Left lung (tissue), 10 donors: ENCODE measurements around the gene STK40. TPM values are rescaled to one million over a fixed set of nuclear protein-coding genes. Genes with fewer than 3 reads are reported as not detected.
A peak's percentile ranks its signal among the peaks of the same experiment; 100 is the strongest.

Source experiments
- ATAC-seq: fragments of 200-7000 bp; cut with Tn5 transposase; one replicate; pipeline ENCODE4 v1.9.1; 2020; ENCODE audit warnings: moderate library complexity
- DNase-seq, 4 donors: peaks; one replicate each; pipeline ENCODE4 v3.0.0-alpha.2; 2013 to 2020
- H3K27ac ChIP-seq, 2 donors: fragments of 200-600 bp; sonication (generic) in 1 of 2; one replicate each; pipeline versions ENCODE4 v1.5.0 to v1.8.0; 2020 to 2021
- H3K27me3 ChIP-seq, 2 donors: fragments of 200-600 bp; sonication (generic) in 1 of 2; one replicate each; pipeline versions ENCODE4 v1.5.0 to v1.8.0; 2020 to 2021
- H3K36me3 ChIP-seq, 2 donors: fragments of 200-600 bp; sonication (generic) in 1 of 2; one replicate each; pipeline versions ENCODE4 v1.5.0 to v1.8.0; 2020 to 2021
- H3K4me1 ChIP-seq, 2 donors: fragments of 200-600 bp; one replicate each; pipeline ENCODE4 v1.8.0; 2021
- H3K4me3 ChIP-seq, 2 donors: fragments of 200-600 bp; sonication (generic) in 1 of 2; one replicate each; pipeline versions ENCODE4 v1.5.0 to v1.8.0; 2020 to 2021; ENCODE audit warnings: mild to moderate bottlenecking in 1 of 2
- H3K9me3 ChIP-seq, 2 donors: fragments of 200-600 bp; sonication (generic) in 1 of 2; one replicate each; pipeline versions ENCODE4 v1.5.0 to v1.8.0; 2020 to 2021
- intact Hi-C, 2 donors: fragments of 100-400 bp; cut with DNase I; formaldehyde crosslinking; loops; one replicate each; pipeline versions ENCODE4 v1.11.2 to v1.14.2; 2022
- polyA plus RNA-seq, 6 donors: library from polyadenylated mRNA; unstranded; fragments of 120-200 nt; gene quantifications; one replicate each; pipeline ENCODE4 v1.2.1, GENCODE V29; 2013; ENCODE audit not compliant: insufficient read length in 6 of 6
- total RNA-seq, 2 donors: library from RNA; stranded (reverse); fragmentation: NEBNext Ultra II Directional; extraction: Animal tissue kit (Norgen Biotek cat#: 25700); gene quantifications; one replicate each; pipeline ENCODE4 v1.2.1, GENCODE V29; 2021
- TF ChIP-seq, protein P1 (sequence below), 2 donors: fragments of 200-600 bp; sonication (generic) in 1 of 2; IDR thresholded peaks; one replicate each; pipeline versions ENCODE4 v1.5.0 to v1.8.0; 2021; ENCODE audit warnings: antibody characterized with exemption in 2 of 2
- donor health status: DM: no; HTN: yes; CAD: no.
- donor health status: DM: no; HTN: no; CAD: no.

Gene STK40
- total and polyA plus RNA-seq, 8 donors: 29.3 to 97.7 (median 35.7) TPM

DNA sequence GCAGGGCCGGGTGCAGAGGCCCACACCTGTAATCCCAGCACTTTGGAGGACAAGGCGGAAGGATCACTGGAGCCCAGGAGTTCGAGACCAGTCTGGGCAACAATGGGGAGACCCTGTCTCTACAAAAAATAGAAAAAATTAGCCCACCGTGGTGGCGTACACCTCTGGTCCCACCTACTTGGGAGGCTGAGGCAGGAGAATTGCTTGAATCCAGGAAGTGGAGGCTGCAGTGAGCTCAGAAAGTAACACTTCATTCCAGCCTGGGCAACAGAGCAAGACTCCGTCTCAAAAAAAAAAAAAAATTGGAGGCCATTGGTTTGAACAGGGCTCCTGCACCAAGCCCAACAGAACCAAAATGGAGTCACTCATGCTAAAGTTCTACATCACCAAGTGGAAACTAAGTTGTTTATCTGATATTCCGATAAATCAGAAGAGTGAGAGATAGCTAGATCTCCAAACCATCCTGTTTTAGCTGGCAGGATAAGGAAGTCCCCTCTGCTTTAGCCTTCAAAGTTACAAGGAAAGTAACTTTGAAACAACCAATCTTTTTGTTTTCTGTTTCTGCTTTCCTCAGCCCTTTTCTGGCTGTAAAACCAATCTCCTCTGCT lies 12.8 kb upstream of the STK40 start:
- Histone ChIP-seq H3K36me3 (peaks cover 0 to 6% of the 10 kb centered on the region in 2 donors), H3K9me3 (no peaks in the 10 kb centered on the region), H3K27me3 (no peaks in the 10 kb centered on the region), H3K4me1 (peaks cover 4 to 45% of the 10 kb centered on the region in 2 donors), H3K4me3 (no peak overlapping the region), H3K27ac (peak overlapping the region; percentile 92 to 96)
- ATAC-seq (no peak), DNase-seq (no peak)
- TF ChIP-seq, protein P1, sequence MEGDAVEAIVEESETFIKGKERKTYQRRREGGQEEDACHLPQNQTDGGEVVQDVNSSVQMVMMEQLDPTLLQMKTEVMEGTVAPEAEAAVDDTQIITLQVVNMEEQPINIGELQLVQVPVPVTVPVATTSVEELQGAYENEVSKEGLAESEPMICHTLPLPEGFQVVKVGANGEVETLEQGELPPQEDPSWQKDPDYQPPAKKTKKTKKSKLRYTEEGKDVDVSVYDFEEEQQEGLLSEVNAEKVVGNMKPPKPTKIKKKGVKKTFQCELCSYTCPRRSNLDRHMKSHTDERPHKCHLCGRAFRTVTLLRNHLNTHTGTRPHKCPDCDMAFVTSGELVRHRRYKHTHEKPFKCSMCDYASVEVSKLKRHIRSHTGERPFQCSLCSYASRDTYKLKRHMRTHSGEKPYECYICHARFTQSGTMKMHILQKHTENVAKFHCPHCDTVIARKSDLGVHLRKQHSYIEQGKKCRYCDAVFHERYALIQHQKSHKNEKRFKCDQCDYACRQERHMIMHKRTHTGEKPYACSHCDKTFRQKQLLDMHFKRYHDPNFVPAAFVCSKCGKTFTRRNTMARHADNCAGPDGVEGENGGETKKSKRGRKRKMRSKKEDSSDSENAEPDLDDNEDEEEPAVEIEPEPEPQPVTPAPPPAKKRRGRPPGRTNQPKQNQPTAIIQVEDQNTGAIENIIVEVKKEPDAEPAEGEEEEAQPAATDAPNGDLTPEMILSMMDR (IDR thresholded peaks at IDR 0.05): no peak
- intact Hi-C loops: no loop called here

DNA sequence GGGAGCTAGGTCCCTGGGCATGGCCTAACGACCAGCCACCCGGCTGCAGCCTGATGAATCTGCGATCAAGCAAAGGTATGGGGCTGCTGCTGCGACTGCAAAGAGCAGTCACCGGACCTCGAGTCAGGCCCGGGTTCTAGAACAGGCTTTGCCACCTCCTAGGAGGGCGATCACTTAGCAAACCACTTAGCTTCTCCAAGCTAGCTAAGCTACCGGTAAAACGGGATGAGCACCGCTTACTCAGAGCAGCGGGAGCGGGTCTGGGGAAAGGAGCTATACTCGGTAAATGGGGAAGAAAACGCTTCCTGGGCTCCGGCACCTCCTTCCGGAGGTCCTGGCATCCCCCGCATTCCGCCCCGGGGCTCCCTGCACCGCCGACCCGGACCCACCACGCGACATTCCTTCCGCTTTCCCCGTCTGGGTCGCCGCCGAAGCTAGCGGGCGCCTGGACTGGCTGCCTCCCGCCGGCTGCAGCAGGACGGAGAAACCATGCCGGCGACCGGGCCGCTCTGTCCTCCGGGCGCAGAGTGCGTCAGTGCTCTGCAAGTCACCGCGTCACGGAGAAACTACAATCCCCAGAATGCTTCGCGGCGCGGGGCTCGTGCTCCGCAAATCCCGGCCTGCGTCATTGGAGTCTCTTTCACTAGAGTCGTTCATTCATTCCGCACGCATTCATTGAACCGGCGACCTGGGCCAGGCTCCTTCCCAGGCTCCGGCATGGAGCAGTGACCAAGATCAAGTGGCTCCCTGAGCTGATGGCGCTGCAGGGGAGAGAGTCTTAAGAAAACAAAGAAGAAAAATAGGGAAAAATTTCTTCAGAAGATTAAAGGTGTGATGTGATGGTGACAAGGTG lies 11.9 kb upstream of the STK40 start, which contains the start of gene LSM10:
LSM10 (minus strand) TSS at position 531 of the 853 bp plus-strand sequence. CDS start 3,779 bp downstream, outside the sequence.
- DNase-seq (peak; percentile 94 to 97 (median 96)), ATAC-seq (peak; percentile 98)
- peaks cover 0 to 15% of the 10 kb centered on the region in 2 donors for H3K36me3 ChIP-seq
- H3K9me3 ChIP-seq: no peaks in the 10 kb centered on the region
- TF ChIP-seq, protein P1 (IDR thresholded peaks at IDR 0.05): no peak
- peak within 1 kb of the TSS; percentile 92 to 96 for H3K27ac ChIP-seq
- intact Hi-C loops: no loop called here
- H3K4me1 ChIP-seq: peaks cover 4 to 45% of the 10 kb centered on the region in 2 donors
- H3K4me3 ChIP-seq: peak within 1 kb of the TSS; percentile 81 to 93
- no peaks in the 10 kb centered on the region for H3K27me3 ChIP-seq

- DNase-seq (no peak), ATAC-seq (peak; percentile 60)
- intact Hi-C loops: no loop called here
- Histone ChIP-seq H3K27me3 (no peaks in the 10 kb centered on the region), H3K9me3 (no peaks in the 10 kb centered on the region), H3K4me3 (peak overlapping the region; percentile 81 to 93), H3K27ac (peak overlapping the region; percentile 92 to 96), H3K36me3 (peaks cover 0 to 21% of the 10 kb centered on the region in 2 donors), H3K4me1 (peaks cover 4 to 45% of the 10 kb centered on the region in 2 donors)
- TF ChIP-seq, protein P1 (IDR thresholded peaks at IDR 0.05): no peak
Observed at GRCh38 chr1:36397083-36397377, 11.3 kb upstream of the STK40 start.

DNA sequence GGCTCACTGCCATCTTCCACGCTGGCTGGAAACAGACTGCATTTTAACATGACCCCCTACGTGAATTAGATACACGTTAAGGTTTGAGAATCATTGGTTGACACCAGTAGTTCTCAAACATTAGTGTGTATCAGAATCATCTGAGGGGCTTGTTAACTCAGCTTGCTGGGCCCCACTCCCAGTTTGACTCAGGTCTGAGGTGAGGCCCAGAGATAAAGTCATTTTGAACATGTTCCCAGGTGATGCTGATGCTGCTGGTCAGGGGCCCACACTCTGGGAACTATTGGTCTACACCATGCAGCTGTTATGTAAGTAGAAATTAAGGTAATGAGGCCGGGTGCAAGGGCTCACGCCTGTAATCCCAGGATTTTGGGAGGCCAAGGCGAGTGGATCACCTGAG lies 10.6 kb upstream of the STK40 start:
- Histone ChIP-seq H3K9me3 (no peaks in the 10 kb centered on the region), H3K27me3 (no peaks in the 10 kb centered on the region), H3K36me3 (peaks cover 0 to 27% of the 10 kb centered on the region in 2 donors), H3K4me1 (peaks cover 4 to 41% of the 10 kb centered on the region in 2 donors), H3K4me3 (peak overlapping the region in 1 of 2 donors; percentile 93), H3K27ac (peak overlapping the region in 1 of 2 donors; percentile 96)
- intact Hi-C loops: no loop called here
- TF ChIP-seq, protein P1 (IDR thresholded peaks at IDR 0.05): no peak
- ATAC-seq (no peak), DNase-seq (no peak)

DNA sequence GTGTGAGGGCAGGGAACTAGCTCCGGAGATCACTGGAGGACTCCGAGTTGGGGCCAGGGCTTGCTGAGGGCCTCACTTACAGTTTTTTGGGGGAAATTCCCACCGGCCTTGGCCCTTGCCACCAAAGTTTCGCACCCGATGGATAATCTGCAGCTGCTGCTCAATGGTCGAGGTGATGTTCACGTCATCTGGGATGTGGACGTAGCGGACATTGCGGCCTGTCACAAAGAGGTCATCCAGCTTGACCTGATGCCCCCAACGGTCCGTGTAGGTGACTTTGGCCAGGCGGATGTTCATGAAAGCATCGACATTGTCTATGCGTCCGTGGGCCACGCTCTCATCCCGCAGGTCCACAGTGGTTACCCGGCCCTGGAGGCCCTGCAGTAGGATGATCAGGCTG lies 8.0 kb upstream of the STK40 start:
- ATAC-seq: no peak
- no peak for DNase-seq

More for the DNA sequence above, 8.0 kb upstream of the STK40 start:
- Histone ChIP-seq H3K27me3 (no peaks in the 10 kb centered on the region), H3K4me1 (peaks cover 4 to 49% of the 10 kb centered on the region in 2 donors), H3K27ac (no peak overlapping the region), H3K4me3 (no peak overlapping the region), H3K36me3 (peaks cover 0 to 51% of the 10 kb centered on the region in 2 donors), H3K9me3 (no peaks in the 10 kb centered on the region)
- TF ChIP-seq, protein P1 (IDR thresholded peaks at IDR 0.05): no peak
- intact Hi-C loops: no loop called here
